ENCODE data around the gene SEMA4D.

GRCh38 chr9:89431930-89432725 lies 65.8 kb downstream of the SEMA4D start:
- TF ChIP-seq CTCF (IDR thresholded peaks at IDR 0.05; ENCODE audit: poor library complexity) = no peak
- no peak for TF ChIP-seq EZH2 (IDR thresholded peaks at IDR 0.05; ENCODE audit: borderline replicate concordance)
- no peak for TF ChIP-seq EZH2phosphoT487 (IDR thresholded peaks at IDR 0.05; ENCODE audit: low read depth, severe bottlenecking, unreplicated experiment)
